Activated CD4-positive, alpha-beta T cell treated with anti-CD3 and anti-CD28 coated beads for 1 hour (primary cell): Measurements from ENCODE around the gene PXDN.

Source experiments
- DNase-seq: peaks from one replicate; pipeline ENCODE4 v3.0.0-alpha.2; 2020

The PXDN gene

DNA sequence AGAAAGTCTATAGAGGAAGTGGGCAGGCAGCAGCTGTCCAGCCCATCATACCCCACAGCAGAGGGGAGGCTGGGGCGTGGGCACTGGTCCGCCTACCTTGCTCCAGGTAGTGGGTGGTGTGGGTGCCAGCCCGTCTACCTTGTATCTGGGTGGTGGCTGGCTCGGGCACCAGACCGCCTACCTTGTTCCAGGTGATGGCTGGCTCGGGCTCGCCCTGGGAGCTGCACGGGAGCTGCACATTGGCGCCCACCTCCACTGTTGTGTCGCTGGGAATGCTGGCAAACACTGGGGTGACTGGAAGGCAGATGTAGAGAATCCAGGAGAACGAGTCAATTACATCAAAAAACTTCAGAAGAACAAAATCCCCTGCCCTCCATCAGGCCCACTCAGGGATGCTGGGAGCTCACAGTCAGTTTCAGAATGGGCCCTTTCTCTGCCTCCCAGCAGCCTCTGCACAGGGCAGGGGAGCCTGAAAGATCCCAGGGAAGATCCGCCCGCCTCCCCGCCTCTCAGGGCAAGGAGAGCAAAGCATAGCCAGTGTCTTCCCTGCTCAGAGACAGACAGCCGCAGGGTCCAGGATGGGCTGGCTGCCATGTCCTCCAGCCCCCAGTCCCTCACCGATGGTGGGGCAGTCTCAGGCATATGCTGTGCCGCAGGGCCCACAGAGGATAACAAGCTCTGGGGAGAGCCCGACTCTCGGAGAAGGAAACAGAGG, 82.3 kb downstream of the PXDN start:
- peak; percentile 0 for DNase-seq

DNA sequence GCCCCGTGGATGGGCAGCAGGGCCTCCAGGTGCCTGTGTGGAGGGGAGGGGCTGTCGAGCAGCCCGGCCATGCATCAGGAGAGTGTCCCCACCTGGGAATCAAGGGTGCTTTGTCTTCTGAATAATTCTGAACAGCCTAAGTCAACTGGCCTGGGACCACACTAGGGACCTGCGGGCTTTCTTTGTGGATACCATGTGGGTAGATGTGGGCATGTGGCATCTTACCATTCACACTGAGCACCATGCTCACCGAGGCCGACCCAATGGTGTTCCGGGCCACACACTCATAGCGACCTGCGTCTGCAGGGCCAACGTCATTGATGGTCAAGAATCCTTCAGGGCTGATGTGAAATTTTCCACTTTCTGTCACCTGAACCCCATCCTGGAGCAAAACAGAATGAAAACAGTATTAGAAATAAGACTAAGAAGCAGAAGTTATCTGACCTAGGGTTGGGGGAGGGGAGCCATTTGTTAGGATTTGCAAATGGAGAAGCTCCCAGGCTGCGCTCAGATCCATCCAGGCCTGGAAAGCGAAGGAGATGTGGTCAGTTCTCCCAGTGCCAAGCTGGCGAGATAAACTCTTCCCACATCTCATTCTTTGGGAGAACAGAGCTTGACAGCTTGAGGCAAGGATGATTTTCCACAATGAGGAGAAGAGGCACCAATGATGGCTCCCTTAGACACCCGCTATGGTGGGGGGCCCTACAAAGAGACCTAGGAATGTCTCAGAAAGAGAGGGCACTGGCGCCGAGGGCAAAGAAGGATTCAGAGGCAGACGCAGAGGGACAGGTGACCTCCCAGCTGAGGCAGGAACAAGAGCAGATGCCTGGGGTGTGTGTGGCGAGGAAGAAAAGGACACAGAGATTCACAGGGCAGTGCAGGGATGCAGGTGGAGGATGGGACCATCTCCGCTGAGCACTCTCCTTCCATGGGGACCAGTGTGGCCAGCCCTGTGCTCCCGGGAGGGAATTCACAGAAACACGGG, 83.4 kb downstream of the PXDN start:
- peak; percentile 4 for DNase-seq

DNA sequence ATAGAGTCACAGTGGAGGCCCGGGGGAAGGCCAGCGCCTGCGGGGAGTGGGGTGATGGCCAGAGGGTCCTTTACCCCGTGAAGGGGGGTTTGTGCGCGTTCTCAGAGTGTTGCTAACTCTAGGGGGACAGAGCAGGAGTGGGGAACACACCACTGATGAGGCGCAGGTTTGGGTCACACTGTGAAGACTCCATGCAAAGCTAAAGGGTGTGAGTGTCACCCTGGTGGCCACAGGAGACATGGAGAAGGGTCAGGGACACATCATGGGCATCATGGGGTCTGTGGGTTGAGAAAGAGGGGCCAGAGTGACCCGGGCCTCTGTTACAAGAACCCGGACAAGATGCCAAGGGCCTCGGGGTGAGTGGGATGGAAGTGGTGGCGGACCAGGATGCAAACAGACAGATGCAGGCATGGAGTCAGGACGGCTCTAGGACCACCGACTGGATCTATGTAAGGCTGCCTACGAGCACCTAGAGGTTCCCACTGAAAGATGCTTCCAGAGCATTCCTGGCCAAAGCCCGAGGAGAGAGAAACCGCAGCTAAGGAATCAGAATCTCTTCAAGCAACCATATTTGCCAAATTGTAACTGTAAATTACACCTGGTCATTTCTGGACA, 84.3 kb downstream of the PXDN start:
- no peak for DNase-seq

DNA sequence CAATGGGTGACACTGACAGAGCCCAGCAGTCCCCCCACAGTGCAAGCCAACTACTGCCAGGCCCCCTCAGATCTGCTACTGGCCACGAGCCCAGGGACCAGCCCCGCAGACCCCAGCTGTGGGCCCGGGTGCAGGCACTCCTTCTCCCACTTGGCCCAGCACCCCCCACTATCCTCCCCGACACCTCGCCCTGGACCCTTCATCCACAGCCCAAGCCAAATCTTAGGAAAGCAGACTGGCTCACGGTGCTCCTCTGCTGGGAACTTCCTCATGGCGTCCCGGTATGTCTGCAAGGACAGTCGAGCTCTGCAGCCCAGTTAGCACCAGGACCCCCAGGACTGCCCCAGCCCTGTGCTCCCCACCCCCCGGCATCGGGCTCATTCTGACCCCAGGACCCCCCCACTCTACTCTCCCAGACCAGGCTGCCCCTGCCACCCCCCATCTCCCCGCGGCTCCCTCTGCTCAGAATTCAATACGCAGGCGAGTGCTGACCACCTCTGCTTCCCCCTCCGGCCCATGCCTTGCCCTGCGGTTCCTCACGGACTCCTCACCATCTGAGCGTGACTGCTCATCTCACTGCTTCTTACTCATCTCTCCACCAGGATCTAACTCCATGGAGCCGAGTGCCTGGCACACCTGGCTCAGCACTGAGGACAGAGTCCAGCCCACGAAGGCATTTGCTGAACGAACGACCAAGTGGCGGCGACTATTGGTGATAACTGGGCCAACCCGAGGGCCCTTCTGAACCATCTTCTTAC, 85.7 kb downstream of the PXDN start:
- DNase-seq: no peak

DNA sequence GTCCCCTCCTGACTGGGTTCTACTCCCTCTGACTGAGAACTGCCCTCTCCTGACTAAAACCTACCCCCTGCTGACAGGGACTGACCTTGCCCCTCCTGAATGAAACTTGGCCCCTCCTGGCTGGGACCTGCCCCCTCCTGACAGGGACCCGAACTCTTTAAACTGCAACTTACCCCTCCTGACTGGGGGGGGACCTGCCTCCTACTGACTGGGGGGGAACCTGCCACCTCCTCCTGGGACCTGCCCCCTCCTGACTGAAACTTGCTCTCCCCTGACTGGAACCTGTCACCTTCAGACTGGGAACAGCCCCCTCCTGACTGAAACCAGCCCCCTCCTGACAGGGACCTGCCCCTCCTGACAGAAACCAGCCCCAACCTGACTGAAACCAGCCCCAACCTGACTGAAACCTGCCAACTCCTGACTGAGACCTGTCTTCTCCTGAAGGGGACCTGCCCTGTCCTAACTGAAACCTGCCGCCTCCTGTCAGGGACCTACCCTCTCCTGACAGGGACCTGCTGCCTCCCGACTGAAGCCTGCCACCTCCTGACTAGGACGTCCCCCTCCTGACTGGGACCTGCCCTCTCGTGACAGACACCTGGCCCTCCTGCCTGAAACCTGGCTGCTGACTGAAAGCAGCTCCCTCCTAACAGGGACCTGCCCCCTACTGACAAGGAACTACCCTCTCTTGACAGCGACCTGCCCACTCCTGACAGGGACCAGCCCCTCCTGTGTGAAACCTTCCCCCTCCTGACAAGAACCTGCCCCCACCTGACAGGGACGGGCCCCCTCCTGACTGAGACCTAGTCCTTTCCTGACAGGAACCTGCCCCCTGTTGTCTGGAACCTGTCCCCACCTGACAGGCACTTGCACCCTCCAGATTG, 87.1 kb downstream of the PXDN start:
- DNase-seq: no peak

DNA sequence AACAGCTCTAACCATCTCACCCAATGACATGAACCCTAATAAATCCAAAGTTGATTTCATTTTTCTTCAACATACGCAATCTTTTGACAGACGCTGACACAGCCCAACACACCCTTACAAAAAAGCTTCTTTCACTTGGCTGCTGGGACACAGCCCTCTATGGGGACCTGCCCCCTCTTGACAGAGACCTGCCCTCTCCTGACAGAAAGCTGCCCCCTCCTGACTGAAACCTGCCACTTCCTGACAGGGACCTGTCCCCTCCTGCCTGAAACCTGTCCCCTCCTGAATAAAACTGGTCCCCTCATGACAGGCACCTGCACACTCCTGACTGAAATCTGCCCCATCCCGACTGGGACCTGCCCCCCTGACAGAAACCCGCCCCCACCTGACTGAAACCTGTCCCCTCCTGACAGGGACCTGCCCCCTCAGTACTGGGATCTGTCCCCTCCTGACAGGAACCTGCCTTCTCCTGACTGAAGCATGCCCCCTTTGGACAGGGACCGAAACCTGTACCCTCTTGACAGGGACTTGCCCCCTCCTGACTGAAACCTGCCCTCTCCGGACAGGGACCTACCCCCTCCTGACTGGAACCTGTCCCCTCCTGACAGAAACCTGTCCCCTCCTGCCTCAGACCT, 87.9 kb downstream of the PXDN start:
- no peak for DNase-seq

DNA sequence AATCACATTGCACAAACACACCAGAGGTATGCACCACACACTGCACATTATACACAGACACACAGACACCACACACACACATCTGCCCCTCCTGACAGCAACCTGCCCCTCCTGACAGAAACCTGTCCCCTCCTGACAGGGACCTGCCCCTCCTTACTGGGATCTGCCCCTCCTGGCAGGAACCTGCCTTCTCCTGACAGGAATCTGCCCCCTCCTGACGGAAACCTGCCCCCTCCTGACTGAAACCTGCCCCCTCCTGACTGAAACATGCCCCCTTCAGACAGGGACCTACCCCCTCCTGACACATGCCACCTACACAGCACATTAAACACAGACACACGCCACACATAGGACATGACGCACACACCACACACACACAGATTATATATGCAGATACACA, 88.9 kb downstream of the PXDN start:
- no peak for DNase-seq

DNA sequence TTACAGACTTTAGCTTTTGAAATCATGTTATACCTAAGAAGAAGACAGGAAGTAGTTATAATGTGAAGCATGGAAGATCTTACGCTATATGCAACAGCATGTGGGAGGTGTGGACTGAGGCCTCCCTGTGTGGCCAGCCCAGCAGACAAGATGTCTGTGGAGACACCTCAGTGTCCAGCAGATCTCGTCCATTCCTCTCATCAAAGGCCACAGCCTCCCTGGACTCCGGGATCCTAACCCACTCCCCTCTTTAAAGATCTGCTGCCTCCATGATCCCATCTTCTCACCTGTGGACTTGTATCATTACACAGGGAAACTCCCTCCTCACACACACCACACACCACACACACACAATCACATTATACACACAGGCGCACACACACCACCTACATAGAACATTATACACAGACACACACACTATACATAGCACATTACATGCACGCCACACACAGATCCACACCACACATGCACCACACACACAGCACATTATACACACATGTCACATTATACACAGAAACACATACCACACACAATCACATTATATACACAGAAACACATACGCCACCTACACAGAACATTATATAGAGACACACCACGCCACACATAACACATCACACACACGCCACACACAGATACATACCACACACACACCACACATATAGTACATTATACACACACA, 89.5 kb downstream of the PXDN start:
- DNase-seq: no peak

DNA sequence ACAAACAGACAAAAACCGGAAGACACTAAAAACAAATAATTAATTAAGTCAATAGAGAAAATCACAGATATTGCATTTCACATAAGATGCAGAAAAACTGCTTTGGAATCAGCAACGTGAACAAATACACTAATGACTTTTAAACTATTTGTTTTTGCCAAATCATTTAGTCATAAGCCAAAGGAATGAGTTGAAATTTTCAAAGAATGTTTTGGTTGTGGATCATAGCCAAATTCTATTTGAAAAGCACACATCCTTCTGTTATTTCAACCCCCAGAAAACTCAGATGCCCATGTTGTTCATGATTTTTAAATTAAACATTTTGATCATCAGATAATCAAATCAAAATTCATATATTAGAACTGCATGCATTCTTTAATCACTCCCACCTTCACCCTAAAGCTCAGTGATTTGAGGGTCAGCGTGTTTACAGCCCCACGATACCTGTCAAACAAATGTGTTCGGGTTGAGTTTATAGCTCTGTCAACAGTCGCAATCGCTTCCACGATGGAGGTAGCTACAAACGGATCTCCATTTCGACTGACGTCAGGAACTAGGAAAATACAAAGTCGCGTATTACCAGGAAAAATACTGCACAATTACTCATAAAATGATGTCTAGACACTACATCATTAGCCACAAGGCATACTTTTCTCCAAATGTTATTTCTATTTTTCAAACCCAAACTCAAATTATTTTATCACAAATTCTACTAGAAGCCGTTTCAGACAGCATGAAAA, 90.2 kb downstream of the PXDN start:
- DNase-seq: no peak

DNA sequence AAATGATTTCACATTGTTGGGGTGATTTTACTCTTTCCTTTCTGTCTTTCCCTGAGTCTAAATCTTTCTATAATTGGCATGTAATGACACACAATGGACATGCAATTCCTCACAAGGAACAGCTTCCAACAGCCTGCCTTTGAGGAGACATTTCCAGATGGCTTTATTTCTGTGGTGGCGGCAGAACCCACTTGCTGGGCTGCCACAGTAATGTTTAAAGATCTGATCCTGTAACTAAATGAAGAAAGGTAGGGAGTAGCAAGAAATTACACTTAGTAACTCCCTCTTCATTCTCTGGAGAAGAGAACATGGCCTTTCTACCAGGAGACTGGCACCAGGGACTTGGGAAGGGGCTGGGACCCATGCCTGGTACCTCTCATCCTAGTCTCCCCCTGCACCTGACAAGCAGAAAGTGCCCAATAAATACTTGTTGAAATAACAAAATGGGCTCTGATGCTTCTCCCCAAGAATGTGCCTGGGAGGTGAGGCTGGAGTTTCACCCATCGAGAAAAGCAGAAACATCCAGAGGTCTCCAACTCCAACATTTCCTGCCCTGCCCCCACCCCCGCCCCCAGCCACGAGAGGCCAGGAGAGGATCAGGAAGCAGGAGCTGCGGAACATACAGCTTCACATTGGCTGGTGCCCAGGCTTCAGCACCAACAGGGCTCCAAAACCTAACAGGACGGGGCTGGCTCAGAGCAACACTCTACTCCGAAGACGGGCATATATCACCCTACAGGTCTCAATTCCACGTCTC, 92.1 kb downstream of the PXDN start:
- no peak for DNase-seq

DNA sequence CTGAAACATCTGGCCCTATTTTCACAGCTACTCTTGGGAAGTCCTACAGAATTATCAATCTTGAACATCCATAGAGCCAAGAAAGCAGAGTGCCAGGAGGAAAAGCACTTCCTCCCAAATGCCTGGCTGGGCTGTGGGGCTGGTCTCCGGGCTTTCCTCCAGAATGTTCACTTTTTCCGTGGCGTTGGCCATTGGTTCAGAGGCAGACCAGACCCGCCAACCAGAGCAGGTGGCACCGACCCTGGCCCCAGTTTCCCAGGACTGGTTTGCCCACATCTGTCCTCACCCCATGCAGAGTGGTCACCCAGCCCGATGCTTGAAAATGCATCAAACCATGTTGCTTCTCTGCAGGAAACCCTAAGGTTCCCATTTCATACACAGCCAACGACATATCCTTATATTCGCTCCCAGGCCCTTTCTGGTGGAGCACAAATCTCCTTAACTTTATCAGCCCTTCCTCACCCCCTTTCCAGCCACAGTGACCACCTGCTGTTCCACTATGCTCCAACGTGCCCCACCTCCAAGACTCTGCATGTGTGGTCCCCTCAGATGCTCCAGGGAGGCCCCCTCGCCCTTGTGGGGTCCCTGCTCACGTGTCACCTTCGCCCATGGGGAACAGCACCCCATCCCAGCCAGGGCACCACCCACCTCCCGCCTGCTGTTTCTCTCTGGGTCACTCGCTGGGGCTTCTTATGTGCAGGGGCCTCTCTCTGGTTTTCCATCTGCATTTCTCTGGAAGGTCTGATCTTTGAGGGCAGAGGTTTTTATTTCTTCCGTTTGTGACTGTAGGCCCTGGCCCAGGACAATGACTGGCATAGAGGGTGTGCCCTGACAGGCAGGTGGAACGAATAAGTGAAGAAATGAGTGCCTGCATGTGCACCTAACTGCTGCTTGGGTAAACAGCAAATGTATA, 92.9 kb downstream of the PXDN start:
- no peak for DNase-seq

DNA sequence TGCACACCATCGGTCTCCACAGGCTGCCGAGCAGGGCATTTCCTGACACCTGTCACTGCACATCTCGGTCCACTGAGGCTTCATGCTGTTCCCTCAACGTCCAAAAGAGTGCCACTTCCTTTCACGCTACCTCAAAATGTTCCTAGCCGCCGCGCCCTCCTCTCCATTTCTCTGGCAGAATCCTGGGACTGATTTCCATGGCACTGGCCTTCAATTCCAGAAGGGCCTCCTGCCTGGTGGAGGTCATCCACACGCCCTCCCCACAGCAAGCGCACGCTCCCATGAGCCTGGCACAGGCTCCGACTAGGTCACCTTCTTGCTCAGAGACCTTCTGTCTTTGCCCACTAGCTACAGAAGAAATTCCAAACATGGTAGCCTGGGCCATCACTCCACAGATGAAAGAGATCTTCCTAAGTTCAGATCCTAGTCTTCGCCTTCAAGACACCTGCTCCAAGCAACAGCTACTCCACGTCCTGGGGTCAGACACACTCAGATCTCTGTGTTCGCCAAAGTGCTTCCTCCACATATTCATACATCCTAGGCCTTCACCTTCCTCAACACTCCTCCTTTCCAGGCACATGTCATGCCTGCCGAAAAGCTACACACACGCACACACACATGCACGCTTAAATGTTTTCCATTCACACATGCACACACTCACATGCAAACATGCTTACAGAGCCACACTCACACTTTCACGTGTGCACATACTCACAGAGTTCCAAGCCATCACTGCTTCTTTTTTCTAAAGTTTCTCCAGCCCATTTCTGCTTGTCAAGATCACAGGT, 94.0 kb downstream of the PXDN start:
- DNase-seq: no peak

DNA sequence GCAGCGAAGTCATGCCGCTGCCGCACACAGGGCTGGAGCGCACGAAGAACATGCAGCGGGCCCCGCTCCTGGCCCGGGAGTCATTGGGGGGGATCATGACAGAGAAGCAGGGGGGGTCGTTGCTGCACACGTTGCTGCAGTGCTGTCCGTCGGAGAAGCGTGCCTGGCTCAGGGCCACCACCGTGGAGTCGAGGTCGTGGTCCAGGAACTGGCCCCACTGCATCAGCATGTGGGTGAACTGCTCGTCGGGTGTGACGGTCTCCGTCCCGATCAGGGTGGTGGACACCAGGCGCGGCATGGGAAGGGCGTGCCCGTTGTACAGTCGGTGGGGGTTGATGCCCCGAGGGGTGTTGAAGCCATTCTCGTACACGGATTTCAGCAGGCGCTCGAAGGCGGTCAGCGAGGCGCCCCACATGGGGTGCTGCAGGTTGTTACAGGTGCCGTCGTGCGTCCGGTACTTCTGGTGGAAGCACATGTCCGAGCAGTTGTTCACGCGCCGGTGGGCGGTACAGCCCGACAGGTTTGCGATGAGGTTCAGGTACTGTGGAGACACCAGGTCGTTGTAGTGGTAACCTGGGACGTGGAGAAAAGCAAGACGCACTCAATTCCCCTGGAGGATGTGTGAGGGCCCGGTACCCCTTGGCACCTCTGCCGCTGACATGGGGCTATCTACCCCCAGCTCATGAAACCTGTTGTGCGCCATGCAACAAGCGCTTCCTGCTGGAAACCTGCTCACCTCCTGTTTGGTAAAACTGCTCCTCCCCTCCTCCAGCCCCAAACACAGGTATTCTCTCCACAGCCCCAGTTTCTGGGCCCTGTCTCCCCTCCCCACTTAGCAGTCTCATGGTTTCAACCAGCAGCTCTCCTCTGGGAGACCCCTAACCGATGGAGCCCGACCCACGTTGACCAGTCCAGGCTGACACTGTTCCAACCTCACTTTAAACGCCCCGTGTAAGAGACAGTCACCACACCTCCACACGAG, 94.9 kb downstream of the PXDN start:
- no peak for DNase-seq

DNA sequence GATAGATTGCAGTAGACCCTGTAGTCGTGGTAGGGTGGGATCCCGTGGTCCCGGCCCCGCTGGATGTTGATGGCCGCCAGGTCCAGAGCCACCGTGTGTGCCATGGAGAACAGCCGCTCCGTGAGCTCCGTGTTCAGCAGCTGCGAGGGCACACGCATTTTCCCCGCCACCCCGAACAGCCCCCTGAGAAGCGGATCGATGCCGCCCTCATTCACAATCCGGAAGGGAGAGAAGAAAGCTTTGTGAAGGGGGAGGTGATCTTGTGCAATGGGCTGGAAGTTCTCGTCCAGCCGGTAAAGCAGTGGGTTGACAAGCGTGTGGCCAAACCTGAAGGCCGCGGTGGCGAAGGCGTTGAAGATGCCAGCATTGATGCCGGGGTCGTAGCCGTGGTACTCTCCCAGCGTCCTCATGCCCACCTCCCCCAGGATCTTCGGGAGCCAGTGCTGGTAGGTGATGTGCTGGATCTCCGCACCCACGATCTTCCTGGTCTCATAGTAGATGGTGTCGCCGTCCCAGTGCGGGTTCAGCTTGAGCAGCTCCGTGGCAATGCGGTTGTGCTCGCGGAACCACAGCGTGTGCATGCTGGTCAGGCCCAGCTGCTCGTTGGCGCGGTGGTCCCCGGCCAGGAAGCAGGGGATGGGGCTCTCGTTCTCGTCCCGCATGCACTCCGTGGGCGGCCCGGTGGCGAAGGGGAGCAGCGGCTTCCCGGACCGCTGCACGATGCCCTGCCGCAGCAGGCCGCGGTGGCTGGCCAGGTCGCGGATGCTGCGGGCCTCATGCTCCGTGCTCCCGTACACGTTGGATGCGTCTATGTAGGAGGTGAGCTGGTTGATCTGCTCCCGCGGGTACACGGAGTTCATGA, 95.8 kb downstream of the PXDN start:
- no peak for DNase-seq
